HEK293T (cell line): Measurements from ENCODE around the gene SCUBE1.

ENCODE experiments used
- ARNT ChIP-seq: fragments of 450-650 bp; IDR thresholded peaks from 2 replicates; pipeline ENCODE4 v1.6.1; 2017; ENCODE audit warnings: mild to moderate bottlenecking
- BHLHE40 ChIP-seq: fragments of 450-650 bp; IDR thresholded peaks from 2 replicates; pipeline ENCODE4 v1.6.1; 2016; ENCODE audit warnings: mild to moderate bottlenecking, moderate library complexity, borderline replicate concordance
- CTBP1 ChIP-seq: fragments of 450-650 bp; IDR thresholded peaks from 2 replicates; pipeline ENCODE4 v1.6.1; 2016; ENCODE audit warnings: borderline replicate concordance
- ELF4 ChIP-seq: fragments of 450-650 bp; IDR thresholded peaks from 2 replicates; pipeline ENCODE4 v1.6.1; 2017; ENCODE audit warnings: antibody characterized with exemption
- FOXK2 ChIP-seq: fragments of 450-650 bp; IDR thresholded peaks from 2 replicates; pipeline ENCODE4 v1.6.1; 2016; ENCODE audit warnings: mild to moderate bottlenecking
- FOXM1 ChIP-seq: fragments of 450-650 bp; IDR thresholded peaks from 2 replicates; pipeline ENCODE4 v1.6.1; 2017; ENCODE audit warnings: mild to moderate bottlenecking, borderline replicate concordance
- HDGF ChIP-seq: fragments of 450-650 bp; IDR thresholded peaks from 2 replicates; pipeline ENCODE4 v1.6.1; 2017; ENCODE audit warnings: antibody characterized with exemption, borderline replicate concordance
- LEF1 ChIP-seq: fragments of 450-650 bp; IDR thresholded peaks from 2 replicates; pipeline ENCODE4 v1.6.1; 2017; ENCODE audit warnings: mild to moderate bottlenecking, borderline replicate concordance
- SP1 ChIP-seq: fragments of 450-650 bp; IDR thresholded peaks from 2 replicates; pipeline ENCODE4 v1.6.1; 2017
- TARDBP ChIP-seq: fragments of 450-650 bp; IDR thresholded peaks from 2 replicates; pipeline ENCODE4 v1.6.1; 2016
- ZNF384 ChIP-seq: fragments of 450-650 bp; IDR thresholded peaks from 2 replicates; pipeline ENCODE4 v1.6.1; 2016
- TF ChIP-seq, protein P1 (sequence below): fragments of 450-650 bp; IDR thresholded peaks from 2 replicates; pipeline ENCODE4 v1.6.1; 2016

DNA sequence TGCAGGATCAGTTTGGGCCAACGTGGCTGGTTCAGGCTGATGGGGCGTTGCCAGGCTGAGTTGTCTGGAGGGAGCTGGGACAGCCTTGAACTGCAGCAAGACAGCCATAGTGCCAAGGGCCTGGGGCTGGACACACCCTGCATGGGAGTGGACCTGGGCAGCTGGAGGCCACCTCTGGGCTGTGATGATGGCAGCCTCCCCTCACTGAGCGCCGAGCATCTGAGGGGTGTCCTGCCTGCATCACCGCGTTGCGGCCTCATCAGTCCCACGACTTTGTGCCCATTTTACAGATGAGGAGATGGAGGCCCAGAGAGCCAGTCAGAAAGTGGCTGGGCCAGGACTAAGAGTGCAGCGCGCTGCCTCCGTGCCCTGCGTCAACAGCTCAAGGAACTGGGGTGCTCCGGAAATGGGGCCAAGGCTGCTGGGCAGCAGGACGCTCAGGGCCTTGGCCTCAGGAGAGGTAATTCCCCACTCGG is 192.4 kb downstream of the SCUBE1 start:
- TF ChIP-seq LEF1: no peak
- no peak for TF ChIP-seq TARDBP
- TF ChIP-seq BHLHE40: no peak
- no peak for TF ChIP-seq FOXM1
- TF ChIP-seq ELF4: no peak
- no peak for TF ChIP-seq ARNT
- TF ChIP-seq FOXK2: no peak
- TF ChIP-seq SP1: no peak
- TF ChIP-seq ZNF384: no peak
- TF ChIP-seq, protein P1, sequence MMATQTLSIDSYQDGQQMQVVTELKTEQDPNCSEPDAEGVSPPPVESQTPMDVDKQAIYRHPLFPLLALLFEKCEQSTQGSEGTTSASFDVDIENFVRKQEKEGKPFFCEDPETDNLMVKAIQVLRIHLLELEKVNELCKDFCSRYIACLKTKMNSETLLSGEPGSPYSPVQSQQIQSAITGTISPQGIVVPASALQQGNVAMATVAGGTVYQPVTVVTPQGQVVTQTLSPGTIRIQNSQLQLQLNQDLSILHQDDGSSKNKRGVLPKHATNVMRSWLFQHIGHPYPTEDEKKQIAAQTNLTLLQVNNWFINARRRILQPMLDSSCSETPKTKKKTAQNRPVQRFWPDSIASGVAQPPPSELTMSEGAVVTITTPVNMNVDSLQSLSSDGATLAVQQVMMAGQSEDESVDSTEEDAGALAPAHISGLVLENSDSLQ: no peak
- no peak for TF ChIP-seq HDGF
- TF ChIP-seq CTBP1: no peak
